ENCODE data around the gene SULF2. TPM values are rescaled to one million over a fixed set of nuclear protein-coding genes. Genes with fewer than 3 reads are reported as not detected.

Gene SULF2
- polyA plus RNA-seq, 3 donors, result 69.6 to 80.7 (median 77.2) TPM

- no peak for DNase-seq (ENCODE audit: low read depth in 3 of 3, low spot score in 2 of 3)
Observed at GRCh38 chr20:47674145-47674544, 111.1 kb downstream of the SULF2 start.

- DNase-seq (ENCODE audit: low read depth in 3 of 3, low spot score in 2 of 3), result no peak
Observed at GRCh38 chr20:47673671-47673955, 111.7 kb downstream of the SULF2 start.

- DNase-seq (ENCODE audit: low read depth in 3 of 3, low spot score in 2 of 3), result no peak
Observed at GRCh38 chr20:47672886-47673670, 112.2 kb downstream of the SULF2 start.

GRCh38 chr20:47672166-47672565 lies 113.1 kb downstream of the SULF2 start:
- no peak for DNase-seq (ENCODE audit: low read depth in 3 of 3, low spot score in 2 of 3)

- no peak for DNase-seq (ENCODE audit: low read depth in 3 of 3, low spot score in 2 of 3)
Observed at GRCh38 chr20:47670913-47671312, 114.4 kb downstream of the SULF2 start.

GRCh38 chr20:47669927-47670890 lies 115.1 kb downstream of the SULF2 start:
- no peak for DNase-seq (ENCODE audit: low read depth in 3 of 3, low spot score in 2 of 3)

GRCh38 chr20:47669489-47669888 lies 115.8 kb downstream of the SULF2 start:
- no peak for DNase-seq (ENCODE audit: low read depth in 3 of 3, low spot score in 2 of 3)

- DNase-seq (ENCODE audit: low read depth in 3 of 3, low spot score in 2 of 3), result no peak
Observed at GRCh38 chr20:47669152-47669425, 116.2 kb downstream of the SULF2 start.

- DNase-seq (ENCODE audit: low read depth in 3 of 3, low spot score in 2 of 3), result no peak
Observed at GRCh38 chr20:47668313-47669151, 116.7 kb downstream of the SULF2 start.

GRCh38 chr20:47667531-47668312 lies 117.6 kb downstream of the SULF2 start:
- DNase-seq (ENCODE audit: low read depth in 3 of 3, low spot score in 2 of 3), result no peak

GRCh38 chr20:47667086-47667485 lies 118.2 kb downstream of the SULF2 start:
- no peak for DNase-seq (ENCODE audit: low read depth in 3 of 3, low spot score in 2 of 3)

- DNase-seq (ENCODE audit: low read depth in 3 of 3, low spot score in 2 of 3), result no peak
Observed at GRCh38 chr20:47666304-47666703, 119.0 kb downstream of the SULF2 start.

- no peak for DNase-seq (ENCODE audit: low read depth in 3 of 3, low spot score in 2 of 3)
Observed at GRCh38 chr20:47665221-47665991, 119.9 kb downstream of the SULF2 start.

GRCh38 chr20:47664744-47665143 lies 120.5 kb downstream of the SULF2 start:
- no peak for DNase-seq (ENCODE audit: low read depth in 3 of 3, low spot score in 2 of 3)

- no peak for DNase-seq (ENCODE audit: low read depth in 3 of 3, low spot score in 2 of 3)
Observed at GRCh38 chr20:47664068-47664437, 121.2 kb downstream of the SULF2 start.

- peak; percentile 43 to 56 (median 44) for DNase-seq (ENCODE audit: low read depth in 3 of 3, low spot score in 2 of 3)
Observed at GRCh38 chr20:47663354-47664067, 121.8 kb downstream of the SULF2 start.

GRCh38 chr20:47662483-47663353 lies 122.6 kb downstream of the SULF2 start:
- DNase-seq (ENCODE audit: low read depth in 3 of 3, low spot score in 2 of 3), result no peak

- DNase-seq (ENCODE audit: low read depth in 3 of 3, low spot score in 2 of 3), result no peak
Observed at GRCh38 chr20:47661714-47662113, 123.6 kb downstream of the SULF2 start.

All from right renal cortex interstitium (tissue), 3 donors.